NOMO-1 treated with dmso at 0.1 percent for 144 hours (cell line): ENCODE results near the gene RLF.
A peak's percentile ranks its signal among the peaks of the same experiment; 100 is the strongest.
"Not testable (repeated sequence)": the region's sequence is repeated elsewhere in the genome, so short reads cannot be mapped to it uniquely, and the experiment has no call there.

Experiments used
- DNase-seq: peaks from one replicate; lab custom pipeline; 2025; ENCODE audit not compliant: unreplicated experiment; lab: John Stamatoyannopoulos, UW

Gene RLF

GRCh38 chr1:40161888-40162397 lies 756 bp downstream of the RLF start:
- peak; percentile 12 for DNase-seq

- no peak for DNase-seq
These were observed 1.7 kb downstream of the RLF start for GRCh38 chr1:40162753-40163441.

- DNase-seq: no peak
These were observed 6.1 kb downstream of the RLF start for GRCh38 chr1:40167317-40167716.

- DNase-seq: no peak
These were observed 9.8 kb downstream of the RLF start for GRCh38 chr1:40171036-40171435.

GRCh38 chr1:40174788-40175187 lies 13.6 kb downstream of the RLF start:
- no peak for DNase-seq

- DNase-seq: not testable (repeated sequence)
These were observed 15.8 kb downstream of the RLF start for GRCh38 chr1:40176989-40177388.

GRCh38 chr1:40178200-40178599 lies 17.0 kb downstream of the RLF start:
- DNase-seq: no peak

GRCh38 chr1:40179496-40180089 lies 18.4 kb downstream of the RLF start:
- DNase-seq: no peak

- no peak for DNase-seq
These were observed 22.0 kb downstream of the RLF start for GRCh38 chr1:40183055-40183710.

GRCh38 chr1:40184193-40184592 lies 23.0 kb downstream of the RLF start:
- no peak for DNase-seq

- DNase-seq: no peak
These were observed 25.0 kb downstream of the RLF start for GRCh38 chr1:40185951-40186864.

- DNase-seq: no peak
These were observed 26.2 kb downstream of the RLF start for GRCh38 chr1:40187399-40187798.

GRCh38 chr1:40194639-40195038 lies 33.5 kb downstream of the RLF start:
- not testable (repeated sequence) for DNase-seq

GRCh38 chr1:40197656-40198055 lies 36.5 kb downstream of the RLF start:
- no peak for DNase-seq

- no peak for DNase-seq
These were observed 37.9 kb downstream of the RLF start for GRCh38 chr1:40199126-40199525.

- DNase-seq: no peak
These were observed 43.7 kb downstream of the RLF start for GRCh38 chr1:40204856-40205255.

GRCh38 chr1:40210511-40211204 lies 49.5 kb downstream of the RLF start:
- DNase-seq: no peak

- DNase-seq: no peak
These were observed 57.1 kb downstream of the RLF start for GRCh38 chr1:40218333-40218732.

GRCh38 chr1:40221471-40221905 lies 60.3 kb downstream of the RLF start:
- not testable (repeated sequence) for DNase-seq

- no peak for DNase-seq
These were observed 61.0 kb downstream of the RLF start for GRCh38 chr1:40221977-40222772.
